ENCODE measurements around the gene MDGA2.
"Not testable (repeated sequence)": the region's sequence is repeated elsewhere in the genome, so short reads cannot be mapped to it uniquely, and the experiment has no call there.

The MDGA2 gene

DNA sequence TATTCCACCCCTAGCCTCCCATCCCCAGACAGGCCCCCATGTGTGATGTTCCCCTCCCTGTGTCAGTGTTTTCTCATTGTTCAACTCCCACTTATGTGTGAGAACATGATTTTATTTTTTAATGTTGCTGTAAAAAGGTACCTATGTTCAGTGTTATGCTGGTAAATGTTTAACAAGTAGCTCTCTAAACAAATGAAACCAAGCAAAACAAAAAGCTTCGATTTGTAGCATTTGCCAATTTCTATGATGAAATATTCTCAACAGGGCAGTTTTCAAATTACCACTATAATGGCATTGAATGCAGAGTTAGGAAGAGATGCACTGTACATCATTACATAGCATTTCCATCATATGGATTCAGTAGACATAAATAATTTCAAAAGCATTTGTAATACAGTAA, 410.6 kb downstream of the MDGA2 start:
- POLR2A ChIA-PET, result no interaction called here
- CTCF ChIA-PET, result interaction anchor here (1.2 kb wide), 1 partner anchor 20 kb away, joined by 4 read pairs; no protein-coding TSS in a partner anchor
- DNase-seq (ENCODE audit: extremely low spot score), result no peak
- TF ChIP-seq, protein P1, sequence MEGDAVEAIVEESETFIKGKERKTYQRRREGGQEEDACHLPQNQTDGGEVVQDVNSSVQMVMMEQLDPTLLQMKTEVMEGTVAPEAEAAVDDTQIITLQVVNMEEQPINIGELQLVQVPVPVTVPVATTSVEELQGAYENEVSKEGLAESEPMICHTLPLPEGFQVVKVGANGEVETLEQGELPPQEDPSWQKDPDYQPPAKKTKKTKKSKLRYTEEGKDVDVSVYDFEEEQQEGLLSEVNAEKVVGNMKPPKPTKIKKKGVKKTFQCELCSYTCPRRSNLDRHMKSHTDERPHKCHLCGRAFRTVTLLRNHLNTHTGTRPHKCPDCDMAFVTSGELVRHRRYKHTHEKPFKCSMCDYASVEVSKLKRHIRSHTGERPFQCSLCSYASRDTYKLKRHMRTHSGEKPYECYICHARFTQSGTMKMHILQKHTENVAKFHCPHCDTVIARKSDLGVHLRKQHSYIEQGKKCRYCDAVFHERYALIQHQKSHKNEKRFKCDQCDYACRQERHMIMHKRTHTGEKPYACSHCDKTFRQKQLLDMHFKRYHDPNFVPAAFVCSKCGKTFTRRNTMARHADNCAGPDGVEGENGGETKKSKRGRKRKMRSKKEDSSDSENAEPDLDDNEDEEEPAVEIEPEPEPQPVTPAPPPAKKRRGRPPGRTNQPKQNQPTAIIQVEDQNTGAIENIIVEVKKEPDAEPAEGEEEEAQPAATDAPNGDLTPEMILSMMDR (IDR thresholded peaks at IDR 0.05; ENCODE audit: control extremely low read depth, extremely low read depth, low read depth, missing control alignments), result no peak

DNA sequence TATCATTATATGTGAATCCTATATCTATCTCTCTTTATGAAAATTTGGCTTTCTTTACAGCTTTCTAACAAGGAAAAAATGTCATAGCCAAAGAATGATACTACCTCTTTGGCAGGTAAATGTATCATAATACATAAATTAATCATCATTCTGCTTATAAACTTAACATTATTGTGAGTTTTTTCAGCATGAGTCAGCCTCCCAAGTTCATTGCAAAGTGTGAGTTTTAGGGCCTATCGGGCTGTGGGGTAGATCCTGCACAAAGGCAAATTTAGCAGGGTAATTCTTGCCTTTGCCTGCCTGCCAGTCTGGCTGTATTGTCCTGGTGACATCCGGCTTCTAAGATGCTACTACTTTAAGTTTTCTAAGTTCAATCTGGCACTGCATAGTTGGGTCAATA, 412.6 kb downstream of the MDGA2 start:
- TF ChIP-seq, protein P1 (IDR thresholded peaks at IDR 0.05; ENCODE audit: control extremely low read depth, extremely low read depth, low read depth, missing control alignments), result no peak
- ChIA-PET POLR2A (no interaction called here), CTCF (no interaction called here)
- no peak for DNase-seq (ENCODE audit: extremely low spot score)

DNA sequence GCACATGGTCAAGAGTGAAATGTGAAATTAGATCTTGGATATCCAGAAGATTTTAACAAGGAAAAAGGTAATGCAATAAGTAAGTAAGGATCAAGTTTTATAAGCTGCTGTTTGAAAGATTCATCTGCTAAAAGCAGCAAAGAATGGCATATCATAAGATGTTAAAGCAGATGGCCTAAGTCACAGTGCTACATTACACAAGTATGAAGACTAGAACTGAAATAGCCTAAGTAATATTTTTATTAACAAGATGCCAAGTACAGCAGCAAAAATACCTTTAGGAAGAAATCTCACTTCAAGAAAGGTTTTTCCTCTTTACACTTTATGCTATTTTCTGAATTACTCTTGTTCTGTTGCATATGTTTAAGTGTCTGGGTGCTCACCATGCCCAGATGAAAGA, 414.1 kb downstream of the MDGA2 start:
- TF ChIP-seq, protein P1 (IDR thresholded peaks at IDR 0.05; ENCODE audit: control extremely low read depth, extremely low read depth, low read depth, missing control alignments), result no peak
- ChIA-PET POLR2A (no interaction called here), CTCF (no interaction called here)
- no peak for DNase-seq (ENCODE audit: extremely low spot score)

DNA sequence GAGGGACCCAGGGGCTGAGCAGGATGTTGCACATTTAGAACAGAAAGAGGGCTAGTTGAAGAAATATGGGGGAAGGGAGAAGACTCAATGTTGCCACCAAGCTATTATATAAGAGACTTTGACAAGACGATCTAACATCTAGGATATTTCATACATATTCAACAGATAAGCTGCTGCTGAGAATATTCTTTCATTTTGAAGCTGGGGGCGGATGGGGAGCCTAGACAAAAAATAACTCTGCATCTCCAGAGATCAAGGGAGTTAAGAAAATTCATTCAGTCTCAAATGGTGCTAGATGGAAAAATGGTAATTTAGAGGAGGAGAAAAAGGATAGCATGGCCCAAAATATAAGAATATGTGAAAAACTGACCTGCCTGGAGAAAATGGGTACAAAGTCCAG, 415.6 kb downstream of the MDGA2 start:
- TF ChIP-seq, protein P1 (IDR thresholded peaks at IDR 0.05; ENCODE audit: control extremely low read depth, extremely low read depth, low read depth, missing control alignments), result no peak
- CTCF ChIA-PET, result no interaction called here
- POLR2A ChIA-PET, result no interaction called here
- DNase-seq (ENCODE audit: extremely low spot score), result no peak

DNA sequence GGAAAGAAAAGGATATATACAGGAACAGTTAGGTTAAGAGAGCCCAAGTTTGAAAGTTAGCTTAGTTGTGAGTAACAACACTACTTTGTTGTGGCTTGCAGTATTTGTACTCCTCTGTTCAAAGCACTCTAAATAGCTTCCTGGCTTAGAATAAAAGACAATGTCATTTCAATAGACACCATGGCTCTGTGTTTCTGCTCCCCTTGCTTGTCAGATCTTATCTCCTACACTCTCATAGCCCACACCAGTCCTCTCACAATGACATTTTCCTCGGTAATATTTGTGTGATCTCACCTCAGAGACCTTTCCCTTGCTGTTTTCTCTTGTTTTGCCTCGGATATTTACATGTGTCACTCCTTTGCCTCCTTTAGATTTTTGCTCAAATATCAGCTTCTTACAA, 418.4 kb downstream of the MDGA2 start:
- ChIA-PET CTCF (interaction anchor here (0.7 kb wide), 1 partner anchor 17 kb away, joined by 3 read pairs; no protein-coding TSS in a partner anchor), POLR2A (no interaction called here)
- TF ChIP-seq, protein P1 (IDR thresholded peaks at IDR 0.05; ENCODE audit: control extremely low read depth, extremely low read depth, low read depth, missing control alignments), result no peak
- no peak for DNase-seq (ENCODE audit: extremely low spot score)

DNA sequence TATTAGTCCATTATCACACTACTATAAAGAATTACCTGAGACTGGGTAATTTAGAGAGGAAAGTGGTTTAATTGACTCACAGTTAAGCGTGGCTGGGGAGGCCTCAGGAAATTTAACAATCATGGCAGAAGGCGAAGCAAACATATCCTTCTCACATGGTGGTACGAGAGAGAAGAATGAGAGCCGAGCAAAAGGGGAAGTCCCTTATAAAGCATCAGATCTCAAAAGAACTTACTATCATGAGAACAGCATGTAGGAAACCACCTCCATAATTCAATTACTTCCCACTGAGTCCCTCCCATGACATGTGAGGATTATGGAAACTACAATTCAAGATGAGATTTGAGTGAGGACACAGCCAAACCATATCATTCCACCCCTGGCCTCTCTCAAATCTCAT, 422.6 kb downstream of the MDGA2 start:
- DNase-seq (ENCODE audit: extremely low spot score), result no peak
- ChIA-PET CTCF (no interaction called here), POLR2A (no interaction called here)
- TF ChIP-seq, protein P1 (IDR thresholded peaks at IDR 0.05; ENCODE audit: control extremely low read depth, extremely low read depth, low read depth, missing control alignments), result no peak

DNA sequence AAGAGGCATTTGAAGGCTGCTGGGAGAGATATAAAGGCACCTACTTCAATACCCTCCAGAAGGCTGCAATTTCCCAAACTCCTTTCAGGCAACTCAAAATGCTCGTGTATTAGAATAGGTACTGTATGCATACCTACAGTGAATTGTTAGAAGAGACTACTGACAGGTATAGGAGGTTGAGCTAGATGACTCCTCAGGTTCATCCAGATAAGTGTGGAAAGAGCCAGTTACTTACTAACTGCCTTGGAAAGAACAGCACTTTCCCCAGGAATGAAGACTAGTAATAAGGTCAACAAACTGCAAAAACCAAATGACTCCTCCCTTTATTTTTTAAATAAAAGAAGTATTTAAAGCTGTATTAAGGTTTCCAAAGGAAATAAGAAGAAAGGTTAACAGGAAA, 429.0 kb downstream of the MDGA2 start:
- TF ChIP-seq, protein P1 (IDR thresholded peaks at IDR 0.05; ENCODE audit: control extremely low read depth, extremely low read depth, low read depth, missing control alignments), result no peak
- no peak for DNase-seq (ENCODE audit: extremely low spot score)
- POLR2A ChIA-PET, result no interaction called here
- CTCF ChIA-PET, result no interaction called here

DNA sequence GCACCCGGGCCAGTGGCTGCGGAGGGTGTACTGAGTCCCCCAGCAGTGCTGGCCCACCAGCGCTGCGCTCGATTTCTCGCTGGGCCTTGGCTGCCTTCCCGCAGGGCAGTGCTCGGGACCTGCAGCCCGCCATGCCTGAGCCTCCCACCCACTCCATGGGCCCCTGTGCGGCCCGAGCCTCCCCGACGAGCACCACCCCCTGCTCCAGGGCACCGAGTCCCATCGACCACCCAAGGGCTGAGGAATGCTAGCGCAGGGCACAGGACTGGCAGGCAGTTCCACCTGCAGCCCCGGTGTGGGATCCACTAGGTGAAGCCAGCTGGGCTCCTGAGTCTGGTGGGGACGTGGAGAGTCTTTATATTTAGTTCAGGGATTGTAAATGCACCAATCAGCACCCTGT, 432.8 kb downstream of the MDGA2 start:
- POLR2A ChIA-PET; DNase-seq (ENCODE audit: extremely low spot score): not testable (repeated sequence)

More for the DNA sequence above, 432.8 kb downstream of the MDGA2 start:
- CTCF ChIA-PET, result interaction anchor here (0.9 to 1.7 kb wide), 2 partner anchors 12 to 36 kb away, joined by 3 read pairs; no protein-coding TSS in a partner anchor

Data from GM10248 (cell line).